Upper lobe of left lung (tissue), 4 donors: Measurements from ENCODE around the gene SRL.

Experiments used
- CTCF ChIP-seq, 6 experiments: fragments of 450-650 bp in 4 of 6; fragments of 200-600 bp in 2 of 6; sonication (generic) in 2 of 6; IDR thresholded peaks; one replicate each; pipeline ENCODE4 v1.5.1; 2016 to 2019; ENCODE audit warnings: antibody characterized with exemption in 6 of 6
- EP300 ChIP-seq, 4 donors: sonication (generic); formaldehyde crosslinking; IDR thresholded peaks; one replicate each; pipeline ENCODE4 v1.5.1; 2017; ENCODE audit warnings: antibody characterized with exemption in 4 of 4, control low read depth in 2 of 4
- POLR2A ChIP-seq, 4 donors: fragments of 450-650 bp; IDR thresholded peaks; one replicate each; pipeline ENCODE4 v1.5.1; 2016 to 2017; ENCODE audit warnings: antibody characterized with exemption in 4 of 4, mild to moderate bottlenecking in 2 of 4
- POLR2AphosphoS5 ChIP-seq, 2 donors: sonication (generic); formaldehyde crosslinking; IDR thresholded peaks; one replicate each; pipeline ENCODE4 v1.5.1; 2017; ENCODE audit warnings: antibody characterized with exemption in 2 of 2

- TF ChIP-seq CTCF (IDR thresholded peaks at IDR 0.05) (no peak), POLR2A (IDR thresholded peaks at IDR 0.05) (no peak), EP300 (IDR thresholded peaks at IDR 0.05) (no peak), POLR2AphosphoS5 (IDR thresholded peaks at IDR 0.05) (no peak)
Measured at GRCh38 chr16:4147236-4147635, 94.6 kb downstream of the SRL start.
